K562 (cell line): ENCODE data around the gene BMAL1. TPM values are rescaled to one million over a fixed set of nuclear protein-coding genes. Genes with fewer than 3 reads are reported as not detected.
A peak's percentile ranks its signal among the peaks of the same experiment; 100 is the strongest.

Source experiments
- ATF4 ChIP-seq: fragments of 450-650 bp; formaldehyde crosslinking; IDR thresholded peaks from 2 replicates; pipeline ENCODE4 v1.4.0; 2022; ENCODE audit warnings: mild to moderate bottlenecking, moderate library complexity
- E2F3 ChIP-seq: fragments of 250-450 bp; sonication (Bioruptor Pico); IDR thresholded peaks from 2 replicates; pipeline ENCODE4 v1.4.0; 2020; ENCODE audit warnings: mild to moderate bottlenecking
- E2F5 ChIP-seq: sonication (generic); formaldehyde crosslinking; IDR thresholded peaks from 2 replicates; pipeline ENCODE4 v1.8.0; 2022; ENCODE audit warnings: mild to moderate bottlenecking, missing genetic modification reagents
- E2F8 ChIP-seq: fragments of 450-650 bp; IDR thresholded peaks from 2 replicates; pipeline ENCODE4 v1.7.1; 2018; ENCODE audit warnings: mild to moderate bottlenecking, low read depth; ENCODE audit not compliant: partially characterized antibody
- EP400 ChIP-seq: fragments of 450-650 bp; IDR thresholded peaks from 2 replicates; pipeline ENCODE4 v1.6.1; 2017; ENCODE audit warnings: antibody characterized with exemption, mild to moderate bottlenecking, moderate library complexity
- GTF2B ChIP-seq: IDR thresholded peaks from 2 replicates; pipeline ENCODE4 v1.6.1; 2011; ENCODE audit not compliant: insufficient read length; ENCODE audit errors: extremely low read depth
- IRF1 ChIP-seq: sonication (generic); formaldehyde crosslinking; IDR thresholded peaks from 2 replicates; pipeline ENCODE4 v1.8.0; 2022; ENCODE audit warnings: missing genetic modification reagents, mild to moderate bottlenecking, borderline replicate concordance
- NR2C2 ChIP-seq, 2 experiments: fragments of 200-800 bp in 1 of 2; sonication (Bioruptor generic) in 1 of 2; sonication (generic) in 1 of 2; formaldehyde crosslinking in 1 of 2; IDR thresholded peaks; 2 replicates each; pipeline versions ENCODE4 v1.6.1 to v1.8.0; 2016 to 2022; ENCODE audit warnings: mild to moderate bottlenecking in 1 of 2, missing compliant biosample characterization in 1 of 2, missing genetic modification characterization in 1 of 2, missing genetic modification reagents in 1 of 2
- PHF8 ChIP-seq: fragments of 200-600 bp; sonication (generic); IDR thresholded peaks from 2 replicates; pipeline ENCODE4 v1.6.1; 2012; ENCODE audit warnings: mixed run types, mild to moderate bottlenecking, inconsistent platforms, low read length, moderate library complexity, borderline replicate concordance
- PRMT5 ChIP-seq: sonication (generic); formaldehyde crosslinking; IDR thresholded peaks from 2 replicates; pipeline ENCODE4 v1.5.0; 2020; ENCODE audit warnings: missing genetic modification reagents
- SMAD1 ChIP-seq: fragments of 150-350 bp; IDR thresholded peaks from 2 replicates; pipeline ENCODE4 v1.6.1; 2014; ENCODE audit warnings: low read length, low read depth; ENCODE audit not compliant: partially characterized antibody
- SMAD4 ChIP-seq: fragments of 250-450 bp; sonication (Bioruptor Pico); conservative IDR thresholded peaks from 2 replicates; pipeline ENCODE4 v1.8.0; 2021; ENCODE audit warnings: inconsistent platforms, mild to moderate bottlenecking, moderate library complexity
- ZBTB9 ChIP-seq: fragments of 450-650 bp; formaldehyde crosslinking; IDR thresholded peaks from 2 replicates; pipeline ENCODE4 v1.4.0; 2020; ENCODE audit warnings: mild to moderate bottlenecking, moderate library complexity
- ZNF197 ChIP-seq: fragments of 200-800 bp; sonication (Bioruptor generic); IDR thresholded peaks from 2 replicates; pipeline ENCODE4 v1.6.1; 2016; ENCODE audit warnings: low read depth, missing genetic modification characterization, missing compliant biosample characterization
- ZNF512 ChIP-seq: IDR thresholded peaks from 2 replicates; pipeline ENCODE4 v1.6.1; 2016; ENCODE audit warnings: missing genetic modification characterization, missing compliant biosample characterization
- ZSCAN29 ChIP-seq: fragments of 450-650 bp; IDR thresholded peaks from 2 replicates; pipeline ENCODE4 v1.6.1; 2017
- polyA plus RNA-seq, 8 experiments: library from polyadenylated mRNA; depleted of rRNA in 4 of 8; stranded (reverse) in 5 of 8; unstranded in 3 of 8; fragments of >200 nt; fragmentation: Nextera tagmentation in 2 of 8; fragmentation: Illumina TruSeq in 1 of 8; extraction: Ambion mirVana in 2 of 8; extraction: Trizol in 1 of 8; gene quantifications; 2 replicates each; pipeline versions ENCODE4 v1.2.1 to v1.2.3, GENCODE V29; 2011 to 2014; ENCODE audit warnings: inconsistent platforms in 1 of 8, missing spikeins in 1 of 8
- total RNA-seq, 7 experiments: library from RNA; depleted of rRNA in 6 of 7; stranded (reverse); fragments of >200 nt in 6 of 7; fragmentation: Illumina TruSeq in 2 of 7; extraction: Trizol in 2 of 7; gene quantifications; 2 replicates each; pipeline versions ENCODE4 v1.2.1 to v1.2.3, GENCODE V29; 2011 to 2021; ENCODE audit warnings: low replicate concordance in 1 of 7

The BMAL1 gene
- total and polyA plus RNA-seq, 9 of the 15 experiments (the other 6 are each of a cell fraction or from before 2014, with no cell fraction given): 0.14 to 2.4 (median 0.64) TPM

GRCh38 chr11:13276832-13277767 lies 490 bp upstream of the BMAL1 start (continued):
- TF ChIP-seq ZNF512: no peak
- no peak for TF ChIP-seq PHF8
- TF ChIP-seq E2F8: no peak
- TF ChIP-seq EP400: no peak
- 0 out of 2 replicates have a peak, but pooled peaks have one; percentile 22 for TF ChIP-seq ATF4
- TF ChIP-seq ZSCAN29: no peak
- no peak for TF ChIP-seq IRF1 (CRISPR knock-in tag)
- peak; percentile 88 for TF ChIP-seq E2F3 (CRISPR knock-in tag)
- TF ChIP-seq SMAD4 (CRISPR knock-in tag): peak; percentile 77; the same call in 1 of the 2 replicates
- TF ChIP-seq ZNF197: peak; percentile 94
- TF ChIP-seq NR2C2 (CRISPR knock-in tag; IDR thresholded peaks at IDR 0.05): no peak
- peak; percentile 30; the same call in 1 of the 2 replicates for TF ChIP-seq NR2C2 (tag; IDR thresholded peaks at IDR 0.05)
- TF ChIP-seq SMAD1: no peak
- no peak for TF ChIP-seq GTF2B
- TF ChIP-seq E2F5 (CRISPR knock-in tag): no peak
- peak; percentile 19; the same call in 1 of the 2 replicates for TF ChIP-seq ZBTB9 (CRISPR knock-in tag)
- TF ChIP-seq PRMT5 (CRISPR knock-in tag): no peak
